GM19452 (cell line): ENCODE results near the gene PIK3R5.
A peak's percentile ranks its signal among the peaks of the same experiment; 100 is the strongest.
"Not testable (repeated sequence)": the region's sequence is repeated elsewhere in the genome, so short reads cannot be mapped to it uniquely, and the experiment has no call there.

Experiments used
- ATAC-seq: cut with Tn5 transposase; IDR thresholded peaks from one replicate; pipeline ENCODE4 v1.9.1; 2021; ENCODE audit not compliant: unreplicated experiment

Gene PIK3R5

DNA sequence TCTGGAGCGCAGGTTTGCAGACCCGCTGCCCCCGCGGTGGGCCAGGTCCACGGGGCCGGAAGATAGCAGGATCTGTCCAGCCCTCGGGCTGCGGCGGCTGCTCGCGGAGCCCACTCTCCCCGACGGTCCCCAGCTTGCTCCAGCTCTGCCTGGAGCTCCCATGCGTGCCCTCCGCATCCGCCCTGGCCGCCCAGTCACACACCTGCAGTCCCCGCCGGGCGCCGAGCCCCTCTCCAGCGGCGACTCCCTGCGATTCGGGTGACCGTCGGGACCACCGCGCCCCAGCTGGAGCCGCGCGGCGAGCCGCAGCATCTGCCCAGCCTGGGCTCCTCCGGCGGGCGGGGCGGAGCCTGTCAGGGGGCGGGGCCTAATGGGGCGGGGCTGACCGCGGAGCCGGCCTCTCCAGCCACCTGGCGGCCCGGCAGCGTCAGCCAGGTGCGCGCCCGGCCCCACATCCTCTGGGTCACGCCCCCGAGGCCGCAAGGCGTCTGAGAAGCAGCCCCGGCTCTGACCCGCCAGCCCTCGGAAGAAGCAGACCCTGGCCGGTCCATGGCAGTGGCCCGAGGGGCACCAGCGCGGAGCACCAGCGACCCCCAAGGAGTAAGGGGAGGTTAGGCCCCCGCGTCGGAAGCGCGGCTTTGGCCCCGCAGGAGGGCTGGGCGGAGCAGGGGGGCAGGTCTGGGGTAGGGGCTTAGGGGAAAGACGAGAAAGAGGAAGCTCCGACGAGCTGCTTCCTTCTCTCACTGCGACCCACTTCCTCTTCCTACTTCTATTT is at the start of gene PIK3R5:
PIK3R5 (minus strand) TSS at position 314 of the 775 bp plus-strand sequence. CDS start 54,213 bp downstream, outside the sequence.
- peak; percentile 74 for ATAC-seq

DNA sequence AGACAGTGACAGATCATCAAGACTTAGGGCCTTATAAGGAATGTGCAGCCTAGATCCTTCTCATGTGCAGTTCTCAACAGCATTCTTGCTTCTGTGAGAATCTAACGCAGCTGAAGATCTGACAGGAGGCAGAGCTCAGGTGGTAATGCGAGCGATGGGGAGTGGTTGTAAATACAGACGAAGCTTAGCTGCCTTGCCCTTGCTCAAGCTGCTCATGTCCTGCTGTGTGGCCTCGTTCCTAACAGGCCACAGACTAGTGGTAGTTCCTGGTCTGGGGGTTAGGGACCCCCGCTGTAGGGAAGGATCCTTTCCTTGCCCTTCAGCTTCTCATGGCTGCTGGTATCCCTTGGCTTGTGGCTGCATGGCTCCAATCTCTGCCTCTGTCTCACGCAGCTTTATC is 45.5 kb upstream of the PIK3R5 start:
- no peak for ATAC-seq

- ATAC-seq = no peak
Observed at GRCh38 chr17:9009737-9010136, 44.2 kb upstream of the PIK3R5 start.

GRCh38 chr17:9009096-9009495 is 43.6 kb upstream of the PIK3R5 start:
- no peak for ATAC-seq

DNA sequence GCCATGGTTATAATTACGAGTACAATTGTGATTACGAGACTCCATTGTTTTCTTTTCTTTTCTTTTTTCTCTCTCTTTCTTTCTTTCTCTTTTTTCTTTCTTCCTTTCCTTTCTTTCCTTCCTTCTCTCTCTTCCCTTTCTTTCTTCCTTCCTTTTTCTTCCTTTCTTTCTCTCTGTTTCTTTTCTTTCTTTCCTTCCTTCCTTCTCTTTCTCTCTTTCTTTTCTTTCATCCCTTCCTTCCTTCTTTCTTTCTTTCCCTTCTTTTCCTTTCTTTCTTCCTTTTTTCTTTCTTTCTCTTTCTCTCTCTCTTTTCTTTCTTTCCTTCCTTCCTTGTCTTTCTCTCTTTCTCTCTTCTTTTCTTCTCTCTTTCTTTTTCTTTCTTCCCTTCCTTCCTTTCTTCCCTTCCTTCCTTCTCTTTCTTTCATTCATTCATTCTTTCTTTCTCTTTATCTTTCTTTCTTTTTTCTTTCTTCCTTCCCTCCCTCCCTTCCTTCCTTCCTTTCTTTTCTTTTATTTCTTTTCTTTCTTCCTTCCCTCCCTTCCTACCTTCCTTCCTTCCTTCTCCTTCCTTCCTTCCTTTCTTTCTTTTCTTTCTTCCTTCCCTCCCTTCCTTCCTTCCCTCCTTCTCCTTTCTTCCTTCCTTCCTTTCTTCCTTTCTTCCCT is 41.7 kb upstream of the PIK3R5 start:
- no peak for ATAC-seq

DNA sequence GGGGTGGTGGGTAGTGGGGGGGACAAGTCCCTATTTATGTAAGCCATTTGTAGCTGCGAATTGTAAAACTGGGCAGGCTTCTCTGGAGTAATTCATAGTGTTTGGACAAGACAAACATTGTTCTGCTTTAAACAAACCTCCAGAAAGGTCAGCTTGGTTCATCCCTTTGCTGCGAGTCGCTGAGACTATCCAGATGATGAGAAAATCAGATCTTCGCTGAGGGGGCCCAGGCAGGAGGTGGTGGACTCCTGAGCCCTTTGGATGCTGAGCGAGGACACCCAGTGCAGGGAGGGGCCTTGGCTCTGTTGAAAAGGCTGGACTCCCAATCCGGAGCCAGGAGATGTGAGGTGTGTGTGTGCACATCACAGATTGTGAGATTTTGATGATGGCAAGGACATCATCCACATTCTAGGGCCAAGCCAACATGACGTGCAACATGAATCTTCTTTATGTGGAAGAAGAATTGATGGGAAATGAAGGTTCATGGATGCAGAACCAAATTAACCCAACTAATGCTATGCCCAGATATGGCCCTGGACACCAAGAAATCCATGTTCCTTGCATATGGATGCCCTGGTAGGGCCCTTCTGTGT is 40.8 kb upstream of the PIK3R5 start:
- ATAC-seq = no peak

GRCh38 chr17:9004961-9005285 is 39.4 kb upstream of the PIK3R5 start:
- no peak for ATAC-seq

- no peak for ATAC-seq
Observed at GRCh38 chr17:9004132-9004960, 38.8 kb upstream of the PIK3R5 start.

DNA sequence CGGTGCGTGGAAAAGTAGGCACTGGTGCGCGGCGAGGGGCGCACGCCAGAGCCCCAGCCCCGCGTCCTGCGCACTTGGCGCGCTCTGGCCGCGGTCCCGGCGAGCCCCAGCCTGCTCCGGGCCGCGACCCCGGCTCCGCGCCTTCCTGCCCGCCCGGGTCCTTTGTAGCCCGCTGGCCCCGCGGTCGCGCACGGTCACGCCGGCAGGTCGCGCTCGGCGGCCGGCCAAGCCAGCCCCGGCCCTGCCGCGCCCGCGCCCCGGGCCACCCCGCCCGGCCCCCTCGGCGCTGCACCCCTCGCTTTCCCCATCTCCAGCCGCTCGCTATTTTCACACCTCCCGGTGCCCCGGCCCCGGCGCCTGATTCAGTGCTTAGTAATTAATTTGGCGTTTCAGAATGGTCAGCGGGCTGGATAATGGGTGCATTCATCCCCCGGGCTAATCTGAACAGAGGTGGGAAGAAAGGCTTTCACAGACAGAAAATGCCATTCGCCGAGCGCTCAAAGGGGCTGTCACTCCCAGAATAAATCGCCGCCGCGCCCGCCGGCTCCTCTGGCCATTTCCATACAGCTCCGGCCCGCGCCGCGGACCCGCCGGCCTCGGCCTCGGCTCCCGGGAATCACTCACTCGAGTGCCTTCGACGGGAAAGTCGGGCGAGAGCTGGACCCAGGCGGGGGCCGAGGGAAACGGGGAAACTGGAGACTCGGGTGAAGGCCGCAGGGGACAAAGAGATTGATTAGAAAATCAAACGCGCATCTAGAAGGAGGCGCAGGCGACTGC is 38.0 kb upstream of the PIK3R5 start:
- no peak for ATAC-seq

- ATAC-seq = no peak
Observed at GRCh38 chr17:9002606-9003354, 37.3 kb upstream of the PIK3R5 start.

- ATAC-seq = no peak
Observed at GRCh38 chr17:9002227-9002605, 36.7 kb upstream of the PIK3R5 start.

- ATAC-seq = no peak
Observed at GRCh38 chr17:9001559-9001958, 36.1 kb upstream of the PIK3R5 start.

DNA sequence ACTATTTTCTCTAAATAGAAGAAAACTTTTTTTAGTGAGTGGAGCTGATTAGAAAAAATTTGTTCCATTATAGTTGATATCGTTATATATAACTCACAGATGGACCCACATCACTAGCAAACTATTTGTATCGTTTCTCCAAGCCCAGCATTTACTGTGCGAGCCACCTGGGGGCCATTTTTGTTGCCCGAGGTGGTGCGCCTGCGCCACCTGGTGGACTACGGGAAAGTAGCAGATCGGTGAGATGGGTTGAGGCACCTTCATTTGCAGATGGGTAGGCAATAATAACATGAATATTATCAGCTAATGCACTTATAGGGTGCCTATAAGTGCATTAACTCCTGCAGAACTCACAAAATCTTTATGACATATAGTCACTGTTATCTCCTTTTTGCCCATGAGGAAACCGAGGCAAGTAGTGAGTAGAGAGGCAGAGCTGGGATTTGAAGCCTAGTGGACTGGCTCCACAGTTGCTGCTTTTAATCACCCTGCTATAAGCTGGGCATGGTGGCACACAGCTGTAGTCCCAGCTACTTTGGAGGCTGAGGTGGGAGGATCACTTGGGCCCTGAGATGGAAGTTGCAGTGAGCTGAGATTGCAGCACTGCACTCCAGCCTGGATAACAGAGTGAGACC is 32.6 kb upstream of the PIK3R5 start:
- ATAC-seq = no peak

DNA sequence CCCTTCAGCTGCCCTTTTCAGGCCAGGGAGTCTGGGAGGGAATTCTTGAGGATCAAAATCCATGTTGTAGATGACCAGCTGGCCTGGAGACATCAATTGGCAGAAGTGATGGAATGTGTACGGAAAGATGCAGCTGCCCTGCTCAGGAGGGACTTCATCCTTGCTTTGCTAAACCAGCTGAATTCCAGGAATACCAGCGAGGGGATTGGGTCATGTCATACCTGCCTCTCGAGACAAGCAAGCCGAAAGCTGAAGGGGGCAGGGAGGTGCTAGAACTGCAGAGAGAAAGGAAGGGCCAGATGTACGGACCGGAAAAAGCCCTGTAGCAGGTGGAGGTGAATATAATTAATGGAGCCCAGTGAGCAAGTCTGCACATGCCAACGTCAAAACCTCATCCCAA is 30.2 kb upstream of the PIK3R5 start:
- no peak for ATAC-seq

GRCh38 chr17:8994319-8994718 is 28.8 kb upstream of the PIK3R5 start:
- no peak for ATAC-seq

- no peak for ATAC-seq
Observed at GRCh38 chr17:8991514-8992285, 26.2 kb upstream of the PIK3R5 start.

DNA sequence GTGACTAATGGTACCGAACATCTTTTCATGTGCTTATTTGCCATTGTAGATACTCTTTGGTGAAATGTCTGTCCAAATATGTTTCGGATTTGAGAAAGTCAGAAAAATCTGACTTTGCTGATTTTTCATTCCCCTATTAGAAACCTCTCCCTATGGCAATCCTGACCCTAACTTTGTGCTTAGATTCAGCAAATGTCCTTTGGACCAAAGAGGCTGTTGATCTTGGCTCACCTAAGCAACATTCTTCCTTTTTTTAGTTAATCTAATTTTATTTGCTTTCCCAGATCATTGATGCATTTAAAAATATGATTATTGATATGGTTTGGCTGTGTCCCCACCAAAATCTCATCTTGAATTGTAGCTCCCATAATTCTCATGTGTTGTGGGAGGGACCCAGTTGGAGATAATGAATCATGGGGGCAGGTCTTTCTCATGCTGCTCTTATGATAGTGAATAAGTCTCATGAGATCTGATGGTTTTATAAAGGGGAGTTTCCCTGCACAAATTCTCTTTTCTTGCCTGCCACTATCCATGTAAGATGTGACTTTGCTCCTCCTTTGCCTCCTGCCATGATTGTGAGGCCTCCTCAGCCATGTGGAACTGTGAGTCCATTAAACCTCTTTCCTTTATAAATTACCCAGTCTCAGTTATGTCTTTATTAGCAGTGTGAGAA is 22.9 kb upstream of the PIK3R5 start:
- not testable (repeated sequence) for ATAC-seq

DNA sequence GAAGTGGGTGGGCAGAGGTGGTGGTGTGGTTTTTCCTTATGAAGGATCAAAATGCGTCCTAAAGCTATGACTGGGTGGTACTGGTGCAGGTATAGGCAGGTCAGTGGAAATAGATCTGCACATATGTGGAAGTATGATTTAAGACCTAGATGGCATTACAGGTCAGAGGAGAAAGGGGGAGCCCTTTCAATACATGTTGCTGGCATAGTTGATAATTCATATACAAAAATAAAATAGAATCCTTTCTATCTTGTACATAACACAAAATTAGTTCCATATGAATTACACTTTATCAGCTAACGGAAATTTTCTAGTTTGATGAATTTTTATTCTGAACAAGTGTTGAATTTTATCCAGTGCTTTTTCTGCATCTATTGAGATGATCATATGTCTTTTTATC is 20.8 kb upstream of the PIK3R5 start:
- no peak for ATAC-seq
